H7 (cell line): Measurements from ENCODE around the gene STAT6. TPM values are rescaled to one million over a fixed set of nuclear protein-coding genes. Genes with fewer than 3 reads are reported as not detected.

Source experiments
- DNase-seq: peaks from one replicate; pipeline ENCODE4 v3.0.0; 2012
- H3K27me3 ChIP-seq: 2 replicates; pipeline ENCODE4 v1.6.0; 2011; ENCODE audit warnings: mild to moderate bottlenecking, low read length; ENCODE audit not compliant: control insufficient read depth, insufficient read depth
- H3K36me3 ChIP-seq: replicated peaks from 2 replicates; pipeline ENCODE4 v1.5.1; 2011; ENCODE audit warnings: low read length; ENCODE audit not compliant: control insufficient read depth, insufficient read depth
- H3K4me3 ChIP-seq: 2 replicates; pipeline ENCODE4 v1.5.1; 2011; ENCODE audit warnings: low read depth, mild to moderate bottlenecking, control low read depth, low read length, moderate library complexity; ENCODE audit not compliant: insufficient read depth
- total RNA-seq: library from RNA; depleted of rRNA; stranded (reverse); fragments of >200 nt; shearing (Covaris generic); gene quantifications from 2 replicates; pipeline ENCODE4 v1.2.3, GENCODE V29; 2014

The STAT6 gene
- total RNA-seq, 1 experiment from 2014 or later: 51.5 TPM

- Histone ChIP-seq H3K36me3 (peaks cover 15% of the 10 kb centered on the region), H3K4me3 (no peak overlapping the region), H3K27me3 (no peaks in the 10 kb centered on the region)
- DNase-seq: peak; percentile 32
Observed at GRCh38 chr12:57106021-57106708, 5.0 kb downstream of the STAT6 start.

GRCh38 chr12:57105011-57105753, 6.0 kb downstream of the STAT6 start:
- peak; percentile 21 for DNase-seq
- peaks cover 16% of the 10 kb centered on the region for H3K36me3 ChIP-seq
- H3K4me3 ChIP-seq: no peak overlapping the region
- H3K27me3 ChIP-seq: no peaks in the 10 kb centered on the region

- Histone ChIP-seq H3K27me3 (no peaks in the 10 kb centered on the region), H3K4me3 (no peak overlapping the region), H3K36me3 (peaks cover 17% of the 10 kb centered on the region)
- DNase-seq: peak; percentile 24
Observed at GRCh38 chr12:57104292-57104910, 6.8 kb downstream of the STAT6 start.

DNA sequence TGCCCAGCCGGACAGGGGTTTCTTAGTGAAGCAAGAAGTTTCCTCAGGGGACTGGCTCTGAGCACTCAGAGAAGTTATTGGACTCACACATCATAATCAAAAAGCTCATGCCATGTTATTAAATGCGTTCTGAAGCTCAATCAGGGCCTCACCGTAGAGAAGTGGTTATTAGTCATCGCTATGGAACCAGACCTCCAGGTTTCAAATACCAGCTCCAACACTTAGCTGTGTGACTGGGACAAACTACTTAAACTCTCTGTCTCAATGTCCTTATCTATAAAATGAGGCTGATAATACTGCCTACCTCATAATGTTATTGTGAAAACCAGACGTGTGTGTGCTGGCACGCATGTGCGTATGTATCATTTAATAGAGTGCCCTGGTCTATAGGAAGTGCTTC, 7.3 kb downstream of the STAT6 start:
- no peak overlapping the region for H3K4me3 ChIP-seq
- H3K27me3 ChIP-seq: no peaks in the 10 kb centered on the region
- no peak for DNase-seq
- H3K36me3 ChIP-seq: peaks cover 19% of the 10 kb centered on the region

DNA sequence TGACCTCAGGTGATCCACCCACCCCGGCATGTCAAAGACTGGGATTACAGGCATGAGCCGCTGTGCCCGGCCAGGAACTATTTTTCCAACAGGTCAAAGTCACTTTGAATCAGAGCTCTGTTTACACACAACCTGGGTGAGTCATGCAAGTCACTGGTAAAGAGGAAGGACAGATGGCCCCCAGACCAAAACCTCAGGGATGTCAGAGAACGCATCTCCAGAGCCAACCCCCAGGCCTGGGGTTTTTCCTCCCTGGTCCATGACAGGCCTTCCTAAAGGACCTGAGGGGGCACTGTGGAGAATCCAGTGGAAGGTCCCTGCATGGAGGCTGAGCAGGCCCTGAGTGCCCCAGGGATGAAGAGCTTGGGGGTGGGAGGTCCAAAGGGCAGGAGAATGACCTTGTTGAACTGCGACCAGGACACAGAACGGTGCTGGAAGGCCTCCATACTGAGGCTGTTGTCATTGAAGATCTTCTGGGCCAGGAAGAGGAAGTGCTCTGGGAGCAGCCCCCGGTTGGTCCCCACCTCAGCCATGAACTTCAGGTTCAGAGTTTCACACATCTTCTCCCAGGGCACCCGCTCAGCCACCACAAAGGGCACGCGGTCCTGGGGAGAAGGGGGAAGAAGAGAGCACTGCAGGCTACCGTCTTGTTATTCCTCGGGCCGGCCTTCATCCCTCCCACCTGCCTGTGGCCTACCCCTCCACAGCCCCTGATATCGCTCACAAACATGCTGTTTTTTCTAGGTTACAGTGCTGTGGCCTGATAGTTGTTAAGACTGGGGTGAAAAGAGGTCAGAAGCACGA, 9.1 kb downstream of the STAT6 start:
- peaks cover 19% of the 10 kb centered on the region for H3K36me3 ChIP-seq
- DNase-seq: peak; percentile 33
- no peaks in the 10 kb centered on the region for H3K27me3 ChIP-seq
- H3K4me3 ChIP-seq: no peak overlapping the region

- no peak for DNase-seq
- no peaks in the 10 kb centered on the region for H3K27me3 ChIP-seq
- H3K36me3 ChIP-seq: peaks cover 20% of the 10 kb centered on the region
- no peak overlapping the region for H3K4me3 ChIP-seq
Observed at GRCh38 chr12:57099766-57100165, 11.4 kb downstream of the STAT6 start.

DNA sequence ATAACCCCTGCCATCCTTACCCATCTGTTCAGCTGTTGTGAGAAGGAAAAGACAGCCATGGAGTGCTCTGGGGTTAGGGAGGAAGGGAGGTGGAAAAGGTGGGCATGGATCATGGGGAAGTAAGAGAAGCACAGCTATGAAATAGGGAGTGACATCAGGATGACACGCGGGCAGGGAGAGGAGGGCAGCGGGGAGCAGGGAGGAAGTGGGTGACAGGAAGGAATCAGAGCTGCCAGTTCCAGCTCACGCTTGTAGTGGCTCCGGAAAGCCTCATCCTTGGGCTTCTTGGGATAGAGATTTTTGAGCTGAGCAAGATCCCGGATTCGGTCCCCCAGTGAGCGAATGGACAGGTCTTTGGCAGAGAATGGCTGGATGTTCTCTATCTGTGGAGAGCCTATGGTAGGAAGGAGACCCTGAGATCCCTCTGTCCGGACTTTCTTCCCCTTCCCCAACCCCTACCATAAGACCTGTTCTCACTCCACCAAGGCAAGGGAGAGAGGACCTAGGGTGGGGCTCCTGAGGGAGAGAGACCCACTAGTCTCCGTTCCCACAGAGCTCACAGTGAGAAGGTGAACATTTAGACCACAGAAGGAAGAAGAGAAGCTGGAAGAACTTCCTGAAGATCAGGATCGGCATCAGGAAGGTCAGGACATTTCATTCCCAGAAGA, 12.0 kb downstream of the STAT6 start:
- no peak for DNase-seq
- peaks cover 16% of the 10 kb centered on the region for H3K36me3 ChIP-seq
- no peak overlapping the region for H3K4me3 ChIP-seq
- no peaks in the 10 kb centered on the region for H3K27me3 ChIP-seq

- no peak overlapping the region for H3K4me3 ChIP-seq
- peaks cover 16% of the 10 kb centered on the region for H3K36me3 ChIP-seq
- H3K27me3 ChIP-seq: no peaks in the 10 kb centered on the region
- no peak for DNase-seq
Observed at GRCh38 chr12:57098546-57098945, 12.6 kb downstream of the STAT6 start.

GRCh38 chr12:57097554-57097835, 13.7 kb downstream of the STAT6 start:
- H3K27me3 ChIP-seq: no peaks in the 10 kb centered on the region
- no peak for DNase-seq
- peaks cover 16% of the 10 kb centered on the region for H3K36me3 ChIP-seq
- no peak overlapping the region for H3K4me3 ChIP-seq

GRCh38 chr12:57096748-57097553, 14.2 kb downstream of the STAT6 start:
- peak; percentile 24 for DNase-seq
- H3K27me3 ChIP-seq: no peaks in the 10 kb centered on the region
- no peak overlapping the region for H3K4me3 ChIP-seq
- peaks cover 20% of the 10 kb centered on the region for H3K36me3 ChIP-seq

GRCh38 chr12:57096099-57096572, 15.0 kb downstream of the STAT6 start:
- Histone ChIP-seq H3K27me3 (no peaks in the 10 kb centered on the region), H3K4me3 (no peak overlapping the region), H3K36me3 (peaks cover 20% of the 10 kb centered on the region)
- peak; percentile 46 for DNase-seq

GRCh38 chr12:57095440-57095839, 15.7 kb downstream of the STAT6 start:
- Histone ChIP-seq H3K36me3 (peaks cover 21% of the 10 kb centered on the region), H3K27me3 (no peaks in the 10 kb centered on the region), H3K4me3 (no peak overlapping the region)
- DNase-seq: peak; percentile 28
